GM12878 (cell line): ENCODE results near the gene KRTAP1-1. TPM values are rescaled to one million over a fixed set of nuclear protein-coding genes. Genes with fewer than 3 reads are reported as not detected.

Experiments
- ATAC-seq: fragments of 200-7000 bp; cut with Tn5 transposase; 3 replicates; pipeline ENCODE4 v1.9.1; 2020; ENCODE audit warnings: mild to moderate bottlenecking, moderate library complexity
- BruUV-seq: library from RNA; stranded (reverse); fragments of 400-500 nt; replicated peaks from 2 replicates; lab custom pipeline; 2021; lab: Mats Ljungman, UMichigan
- CTCF ChIA-PET: fragments of 300-600 bp; sonication (Branson Sonifier 250); formaldehyde crosslinking; extraction: SDS; loops from one replicate; lab custom pipeline; 2021; ENCODE audit warnings: inconsistent platforms; lab: Yijun Ruan, JAX
- POLR2A ChIA-PET: fragments of 350-600 bp; formaldehyde crosslinking; extraction: SDS; loops from one replicate; lab custom pipeline; 2021; ENCODE audit warnings: inconsistent platforms; lab: Charles Lee
- RAD21 ChIA-PET: fragments of 300-600 bp; sonication (Branson Sonifier 250); formaldehyde crosslinking; loops from one replicate; lab custom pipeline; 2023; ENCODE audit warnings: antibody characterized with exemption; ENCODE audit not compliant: unreplicated experiment; lab: Charles Lee
- SMC1A ChIA-PET: fragments of 300-600 bp; sonication (Branson Sonifier 250); formaldehyde crosslinking; loops from one replicate; lab custom pipeline; 2023; ENCODE audit not compliant: unreplicated experiment, uncharacterized antibody; lab: Charles Lee
- DNase-seq: peaks from one replicate; pipeline ENCODE4 v3.0.0-alpha.2; 2011; ENCODE audit warnings: low read depth, low spot score
- FAIRE-seq: peaks from 3 replicates; lab custom pipeline; 2011; peaks lifted over from hg19 to GRCh38; lab: Jason Lieb, UNC
- H2AFZ ChIP-seq: 2 replicates; pipeline ENCODE4 v1.6.0; 2011; ENCODE audit warnings: low read depth, low read length, control low read depth; ENCODE audit not compliant: control insufficient read depth
- H3K27ac ChIP-seq: 2 replicates; pipeline ENCODE4 v1.5.1; 2011; ENCODE audit warnings: control low read depth; ENCODE audit not compliant: control insufficient read depth, insufficient read depth
- H3K27me3 ChIP-seq, 2 experiments: replicated peaks in 1 of 2; 2 replicates each; pipeline versions ENCODE4 v1.6.0 to v1.6.1; 2011; ENCODE audit warnings: low read length in 1 of 2; ENCODE audit not compliant: control insufficient read depth in 2 of 2, insufficient read depth in 2 of 2
- H3K36me3 ChIP-seq, 2 experiments: 2 replicates each; pipeline ENCODE4 v1.5.1; 2011; ENCODE audit warnings: low read length in 1 of 2; ENCODE audit not compliant: control insufficient read depth in 2 of 2, insufficient read depth in 2 of 2
- H3K4me1 ChIP-seq: 2 replicates; pipeline ENCODE4 v1.6.1; 2011; ENCODE audit warnings: mild to moderate bottlenecking, low read length, moderate library complexity, mixed read lengths; ENCODE audit not compliant: control insufficient read depth, insufficient read depth
- H3K4me2 ChIP-seq: 2 replicates; pipeline ENCODE4 v1.6.0; 2011; ENCODE audit warnings: control low read depth; ENCODE audit not compliant: control insufficient read depth, insufficient read depth
- H3K4me3 ChIP-seq: fragments of 200-600 bp; sonication (generic); 2 replicates; pipeline ENCODE4 v1.5.1; 2016
- H3K79me2 ChIP-seq: 2 replicates; pipeline ENCODE4 v1.6.0; 2011; ENCODE audit warnings: low read length; ENCODE audit not compliant: control insufficient read depth, insufficient read depth
- H3K9ac ChIP-seq: 2 replicates; pipeline ENCODE4 v1.8.0; 2011; ENCODE audit warnings: low read length, control low read depth, mixed read lengths; ENCODE audit not compliant: control insufficient read depth, insufficient read depth
- H3K9me3 ChIP-seq: replicated peaks from 3 replicates; pipeline ENCODE4 v1.5.1; 2011; ENCODE audit warnings: mild to moderate bottlenecking, low read length; ENCODE audit not compliant: control insufficient read depth, insufficient read depth
- H4K20me1 ChIP-seq: 2 replicates; pipeline ENCODE4 v1.6.0; 2011; ENCODE audit not compliant: control insufficient read depth, insufficient read depth
- ATF2 ChIP-seq: IDR thresholded peaks from 2 replicates; pipeline ENCODE4 v1.6.1; 2012; ENCODE audit warnings: low read length, inconsistent platforms
- DPF2 ChIP-seq: fragments of 450-650 bp; IDR thresholded peaks from 2 replicates; pipeline ENCODE4 v1.6.1; 2017; ENCODE audit warnings: mild to moderate bottlenecking
- E2F4 ChIP-seq: IDR thresholded peaks from 2 replicates; pipeline ENCODE4 v1.6.1; 2012; ENCODE audit warnings: low read depth, low read length, improper control_type of control experiment
- ELK1 ChIP-seq: IDR thresholded peaks from 2 replicates; pipeline ENCODE4 v1.6.1; 2012; ENCODE audit warnings: low read depth, low read length, improper control_type of control experiment
- LARP7 ChIP-seq: fragments of 450-650 bp; IDR thresholded peaks from 2 replicates; pipeline ENCODE4 v1.6.1; 2017; ENCODE audit warnings: mild to moderate bottlenecking
- NR2C2 ChIP-seq: IDR thresholded peaks from 2 replicates; pipeline ENCODE4 v1.6.1; 2011; ENCODE audit warnings: borderline replicate concordance, low read depth; ENCODE audit not compliant: control insufficient read depth, insufficient read length
- SREBF1 ChIP-seq: IDR thresholded peaks from 2 replicates; pipeline ENCODE4 v1.6.1; 2012; ENCODE audit warnings: mild to moderate bottlenecking, low read length
- STAT3 ChIP-seq: IDR thresholded peaks from 2 replicates; pipeline ENCODE4 v1.6.1; 2011; ENCODE audit warnings: low read depth, low read length, improper control_type of control experiment
- SUZ12 ChIP-seq: fragments of 200-600 bp; sonication (generic); IDR thresholded peaks from one replicate; pipeline ENCODE4 v1.6.1; 2018; ENCODE audit warnings: antibody characterized with exemption, mild to moderate bottlenecking; ENCODE audit not compliant: unreplicated experiment
- WGBS: methylation state at CpG from one replicate; pipeline ENCODE4 v1.1.6; 2016; ENCODE audit warnings: low lambda C conversion rate; ENCODE audit not compliant: insufficient replicate concordance, insufficient coverage; ENCODE audit errors: missing lambda C conversion rate; 5-methylcytosine and 5-hydroxymethylcytosine counted together
- in situ Hi-C: fragments of 300-500 bp; cut with MboI; formaldehyde crosslinking; loops from 9 replicates; pipeline ENCODE4 v1.14.3; 2018; ENCODE audit warnings: mixed read lengths
- intact Hi-C: fragments of 100-400 bp; cut with micrococcal nuclease; formaldehyde crosslinking; loops from one replicate; pipeline ENCODE4 v1.14.2; 2022; ENCODE audit not compliant: unreplicated experiment
- polyA plus RNA-seq, 11 experiments: library from polyadenylated mRNA; depleted of rRNA in 4 of 11; unstranded in 6 of 11; stranded (reverse) in 5 of 11; fragments of >200 nt; fragmentation: Nextera tagmentation in 4 of 11; fragmentation: Illumina TruSeq in 1 of 11; extraction: Ambion mirVana in 4 of 11; extraction: Trizol in 1 of 11; gene quantifications; 1 replicate in 1 of 11; 2 replicates in 10 of 11; pipeline versions ENCODE4 v1.2.1 to v1.2.3, GENCODE V29; 2011 to 2016; ENCODE audit warnings: inconsistent platforms in 2 of 11, missing spikeins in 2 of 11, low read depth in 1 of 11
- total RNA-seq, 4 experiments: library from RNA; depleted of rRNA in 3 of 4; stranded (reverse); fragments of >200 nt in 3 of 4; fragmentation: Illumina TruSeq in 1 of 4; extraction: Trizol in 1 of 4; gene quantifications; 2 replicates each; pipeline versions ENCODE4 v1.2.1 to v1.2.3, GENCODE V29; 2013 to 2021

Gene KRTAP1-1
- total and polyA plus RNA-seq, 10 of the 15 experiments (the other 5 are each of a cell fraction or from before 2014, with no cell fraction given) = not detected

GRCh38 chr17:41009301-41009760 is 31.9 kb downstream of the KRTAP1-1 start:
- H3K27me3 ChIP-seq = peaks cover 0 to 3% of the 10 kb centered on the region in 2 experiments; a peak in 2 of 4 replicates
- ChIA-PET CTCF (interaction anchor here (0.8 kb wide), 1 partner anchor 45 kb away, joined by 3 read pairs; no protein-coding TSS in a partner anchor), SMC1A (no interaction called here), POLR2A (no interaction called here), RAD21 (no interaction called here)
- H3K4me1 ChIP-seq = no peaks in the 10 kb centered on the region
- no TSS peak for BruUV-seq
- no peak for ATAC-seq
- no peaks in the 10 kb centered on the region for H3K9me3 ChIP-seq
- FAIRE-seq = no peak
- H3K27ac ChIP-seq = no peak overlapping the region
- no peak for DNase-seq
- TF ChIP-seq E2F4 (no peak), SREBF1 (no peak), ELK1 (no peak), DPF2 (no peak), STAT3 (no peak)
- H3K79me2 ChIP-seq = no peaks in the 10 kb centered on the region
- 4% methylated on average over 4 of the region's 4 CpGs for WGBS
- no peaks in the 10 kb centered on the region for H3K36me3 ChIP-seq
- no peak overlapping the region for H3K9ac ChIP-seq
- in situ Hi-C loops (no loop called here), intact Hi-C loops (no loop called here)
- no peak overlapping the region for H3K4me3 ChIP-seq
- H3K4me2 ChIP-seq = no peak overlapping the region
- H2AFZ ChIP-seq = no peak overlapping the region
- H4K20me1 ChIP-seq = no peaks in the 10 kb centered on the region

- Histone ChIP-seq H3K36me3 (no peaks in the 10 kb centered on the region), H4K20me1 (no peaks in the 10 kb centered on the region), H3K4me3 (no peak within 1 kb of the TSS), H3K4me1 (no peaks in the 10 kb centered on the region), H3K27me3 (peaks cover 0 to 3% of the 10 kb centered on the region in 2 experiments; a peak in 2 of 4 replicates), H3K4me2 (no peak within 1 kb of the TSS), H3K9ac (no peak within 1 kb of the TSS), H3K79me2 (no peaks in the 10 kb centered on the region), H3K27ac (no peak within 1 kb of the TSS), H3K9me3 (no peaks in the 10 kb centered on the region), H2AFZ (no peak within 1 kb of the TSS)
- FAIRE-seq (no peak), ATAC-seq (no peak), DNase-seq (no peak)
- CTCF ChIA-PET = no interaction called here
- RAD21 ChIA-PET = no interaction called here
- WGBS = 45% methylated on average over 8 of the region's 8 CpGs
- SMC1A ChIA-PET = no interaction called here
- no TSS peak for BruUV-seq
- intact Hi-C loops (no loop called here), in situ Hi-C loops (no loop called here)
- TF ChIP-seq SUZ12 (no peak), NR2C2 (no peak), E2F4 (no peak), ATF2 (no peak), LARP7 (no peak), STAT3 (no peak)
- POLR2A ChIA-PET = no interaction called here
These were observed 32.4 kb downstream of the KRTAP1-1 start, which contains the start of gene KRTAP3-1 for GRCh38 chr17:41008811-41009210. KRTAP3-1 (minus strand) TSS chr17:41009128; CDS start chr17:41009074, 54 bp downstream.
